SK-N-MC (cell line): ENCODE results near the gene IL36B.

Experiments
- DNase-seq: peaks from one replicate; pipeline ENCODE4 v3.0.0-alpha.2; 2011; ENCODE audit warnings: low read depth, low spot score
- H3K27ac ChIP-seq: fragments of 200-600 bp; sonication (generic); 2 replicates; pipeline ENCODE4 v1.5.1; 2016; ENCODE audit warnings: mixed run types
- H3K36me3 ChIP-seq: fragments of 200-600 bp; sonication (generic); 2 replicates; pipeline ENCODE4 v1.6.1; 2017; ENCODE audit warnings: antibody characterized with exemption, low read length, mixed read lengths; ENCODE audit not compliant: insufficient read depth
- H3K4me3 ChIP-seq: fragments of 200-600 bp; sonication (generic); 2 replicates; pipeline ENCODE4 v1.5.1; 2016
- H3K9ac ChIP-seq: fragments of 200-600 bp; sonication (generic); 2 replicates; pipeline ENCODE4 v1.8.0; 2017; ENCODE audit warnings: mixed run types, mixed read lengths; ENCODE audit not compliant: insufficient read length
- H3K9me3 ChIP-seq: fragments of 200-600 bp; sonication (generic); 2 replicates; pipeline ENCODE4 v1.6.1; 2017; ENCODE audit warnings: low read depth, mild to moderate bottlenecking, antibody characterized with exemption, low read length, moderate library complexity, mixed read lengths
- EZH2 ChIP-seq: fragments of 200-600 bp; sonication (generic); IDR thresholded peaks from one replicate; pipeline ENCODE4 v1.6.1; 2017; ENCODE audit warnings: antibody characterized with exemption
- FOXP2 ChIP-seq: optimal IDR thresholded peaks from 2 replicates; pipeline ENCODE3; 2011; ENCODE audit warnings: mild to moderate bottlenecking, moderate library complexity; ENCODE audit not compliant: insufficient read depth; ENCODE audit errors: extremely low read length, control extremely low read depth
- POLR2AphosphoS5 ChIP-seq: IDR thresholded peaks from 2 replicates; pipeline ENCODE4 v1.6.1; 2012; ENCODE audit warnings: mild to moderate bottlenecking, low read depth, low read length, borderline replicate concordance

The IL36B gene

DNA sequence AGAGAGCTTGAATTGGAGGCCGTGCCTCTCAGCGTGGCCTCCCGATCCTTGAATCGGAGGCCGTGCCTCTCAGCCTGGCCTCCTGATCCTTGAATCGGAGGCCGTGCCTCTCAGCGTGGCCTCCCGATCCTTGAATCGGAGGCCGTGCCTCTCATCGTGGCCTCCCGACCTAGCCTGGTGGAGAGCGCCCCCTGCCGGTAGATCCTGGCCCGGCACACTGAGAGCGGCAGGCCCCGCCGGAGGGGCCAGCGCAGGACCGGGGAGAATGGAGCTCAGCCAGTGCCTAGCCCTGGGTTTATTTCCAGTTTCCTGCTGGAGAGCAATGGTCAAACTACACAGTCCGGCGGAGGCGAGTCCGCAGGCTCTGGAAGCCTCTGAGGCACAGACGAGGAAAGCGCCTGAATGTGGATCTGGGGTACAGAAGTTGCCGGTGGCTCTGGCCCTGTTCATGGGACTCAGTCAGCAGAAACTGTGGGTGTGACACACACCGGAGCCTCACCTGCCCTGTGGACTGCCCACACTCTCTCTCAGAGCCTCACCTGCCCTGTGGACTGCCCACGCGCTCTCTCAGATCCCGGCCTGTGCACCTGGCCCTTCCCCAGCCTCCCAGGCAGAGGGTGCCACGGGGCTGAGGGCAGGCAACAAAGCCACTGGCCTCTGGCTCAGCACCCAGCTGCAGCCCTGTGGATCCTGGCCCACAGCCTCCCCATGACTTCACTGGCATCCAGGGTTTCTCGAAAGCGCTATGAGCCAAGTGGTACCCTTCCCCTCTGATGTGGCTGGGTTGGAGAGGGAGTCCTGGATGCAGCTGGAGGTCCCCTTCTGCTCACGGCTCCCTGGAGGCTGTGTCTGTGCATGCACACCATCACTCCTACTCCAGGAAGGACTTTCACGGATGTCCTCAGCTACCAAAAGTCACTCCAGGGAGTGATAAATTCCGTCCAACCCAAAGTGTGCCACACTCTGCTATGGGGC lies 1.5 kb downstream of the IL36B start:
- TF ChIP-seq POLR2AphosphoS5, result no peak
- TF ChIP-seq FOXP2, result no peak
- no peak for TF ChIP-seq EZH2
- Histone ChIP-seq H3K9me3 (no peaks in the 10 kb centered on the region), H3K36me3 (no peaks in the 10 kb centered on the region), H3K4me3 (no peak overlapping the region), H3K9ac (no peak overlapping the region), H3K27ac (no peak overlapping the region)
- DNase-seq, result no peak

GRCh38 chr2:113046465-113046864 lies 6.2 kb downstream of the IL36B start:
- Histone ChIP-seq H3K9me3 (no peaks in the 10 kb centered on the region), H3K36me3 (no peaks in the 10 kb centered on the region), H3K27ac (no peak overlapping the region), H3K9ac (no peak overlapping the region), H3K4me3 (no peak overlapping the region)
- no peak for DNase-seq
- TF ChIP-seq POLR2AphosphoS5 (no peak), FOXP2 (no peak), EZH2 (no peak)

DNA sequence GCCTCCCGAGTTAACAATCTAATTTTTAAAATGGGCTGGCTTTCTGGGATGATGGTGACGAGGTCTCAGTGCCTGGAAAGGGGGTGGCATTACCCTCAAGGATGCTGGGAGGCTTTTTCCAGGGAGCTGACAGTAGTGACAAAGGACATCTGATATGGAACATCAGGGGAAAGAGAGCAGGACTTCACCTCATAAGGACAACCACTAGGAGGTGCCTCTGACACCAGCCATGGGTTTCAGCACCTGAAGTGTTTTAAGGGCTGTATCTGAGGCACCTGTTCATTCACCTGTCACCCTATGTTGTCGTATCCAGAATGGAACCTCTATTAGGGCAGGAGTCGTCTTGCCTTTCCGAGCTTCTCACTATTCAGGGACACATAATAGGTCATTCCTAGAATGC lies 10.8 kb downstream of the IL36B start:
- Histone ChIP-seq H3K9me3 (no peaks in the 10 kb centered on the region), H3K27ac (no peak overlapping the region), H3K9ac (no peak overlapping the region), H3K36me3 (no peaks in the 10 kb centered on the region), H3K4me3 (no peak overlapping the region)
- TF ChIP-seq EZH2 (no peak), POLR2AphosphoS5 (no peak), FOXP2 (no peak)
- no peak for DNase-seq

GRCh38 chr2:113039719-113040118 lies 12.9 kb downstream of the IL36B start:
- Histone ChIP-seq H3K9ac (no peak overlapping the region), H3K4me3 (no peak overlapping the region), H3K36me3 (no peaks in the 10 kb centered on the region), H3K27ac (no peak overlapping the region), H3K9me3 (no peaks in the 10 kb centered on the region)
- no peak for TF ChIP-seq FOXP2
- no peak for TF ChIP-seq POLR2AphosphoS5
- TF ChIP-seq EZH2, result no peak
- DNase-seq, result no peak

GRCh38 chr2:113039158-113039557 lies 13.5 kb downstream of the IL36B start:
- H3K4me3 ChIP-seq, result no peak overlapping the region
- no peak overlapping the region for H3K9ac ChIP-seq
- H3K9me3 ChIP-seq, result no peaks in the 10 kb centered on the region
- H3K36me3 ChIP-seq, result no peaks in the 10 kb centered on the region
- no peak overlapping the region for H3K27ac ChIP-seq
- no peak for DNase-seq
- TF ChIP-seq EZH2, result no peak
- no peak for TF ChIP-seq FOXP2
- TF ChIP-seq POLR2AphosphoS5, result no peak

GRCh38 chr2:113038291-113038690 lies 14.4 kb downstream of the IL36B start:
- no peak for DNase-seq
- no peak overlapping the region for H3K4me3 ChIP-seq
- no peaks in the 10 kb centered on the region for H3K36me3 ChIP-seq
- H3K9me3 ChIP-seq, result no peaks in the 10 kb centered on the region
- TF ChIP-seq EZH2 (no peak), FOXP2 (no peak), POLR2AphosphoS5 (no peak)
- H3K27ac ChIP-seq, result no peak overlapping the region
- H3K9ac ChIP-seq, result no peak overlapping the region

- no peak for TF ChIP-seq FOXP2
- no peak for TF ChIP-seq POLR2AphosphoS5
- no peak for TF ChIP-seq EZH2
- Histone ChIP-seq H3K9ac (no peak overlapping the region), H3K9me3 (no peaks in the 10 kb centered on the region), H3K27ac (no peak overlapping the region), H3K4me3 (no peak overlapping the region), H3K36me3 (no peaks in the 10 kb centered on the region)
- no peak for DNase-seq
These were observed 15.9 kb downstream of the IL36B start for GRCh38 chr2:113036763-113037162.

GRCh38 chr2:113034016-113034415 lies 18.7 kb downstream of the IL36B start:
- no peak overlapping the region for H3K9ac ChIP-seq
- no peak overlapping the region for H3K4me3 ChIP-seq
- DNase-seq, result no peak
- H3K36me3 ChIP-seq, result no peaks in the 10 kb centered on the region
- no peak for TF ChIP-seq EZH2
- TF ChIP-seq POLR2AphosphoS5, result no peak
- TF ChIP-seq FOXP2, result no peak
- H3K9me3 ChIP-seq, result no peaks in the 10 kb centered on the region
- no peak overlapping the region for H3K27ac ChIP-seq
